ENCODE results near the gene TSC2.
"Not testable (repeated sequence)": the region's sequence is repeated elsewhere in the genome, so short reads cannot be mapped to it uniquely, and the experiment has no call there.

TSC2 gene

DNA sequence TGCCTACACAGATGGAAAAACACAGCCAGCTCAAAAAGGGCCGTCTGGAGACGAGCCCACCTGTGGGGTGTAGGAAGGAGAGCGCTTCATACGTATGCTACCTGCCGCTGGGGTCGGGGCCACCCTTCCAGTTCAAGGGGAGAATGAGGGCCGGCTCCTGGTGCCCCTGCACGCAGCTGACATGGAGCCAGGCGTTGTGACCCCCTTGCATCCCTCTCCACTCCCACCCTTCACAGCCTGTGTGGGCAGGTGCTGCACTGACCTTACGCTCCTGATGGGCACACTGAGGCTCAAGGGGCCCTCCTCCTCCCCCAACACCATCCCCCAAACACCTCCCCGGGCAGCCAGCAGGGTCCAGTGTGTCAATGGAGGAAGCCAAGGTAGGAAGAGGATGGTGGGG, 77.8 kb downstream of the TSC2 start:
- not testable (repeated sequence) for DNase-seq

DNA sequence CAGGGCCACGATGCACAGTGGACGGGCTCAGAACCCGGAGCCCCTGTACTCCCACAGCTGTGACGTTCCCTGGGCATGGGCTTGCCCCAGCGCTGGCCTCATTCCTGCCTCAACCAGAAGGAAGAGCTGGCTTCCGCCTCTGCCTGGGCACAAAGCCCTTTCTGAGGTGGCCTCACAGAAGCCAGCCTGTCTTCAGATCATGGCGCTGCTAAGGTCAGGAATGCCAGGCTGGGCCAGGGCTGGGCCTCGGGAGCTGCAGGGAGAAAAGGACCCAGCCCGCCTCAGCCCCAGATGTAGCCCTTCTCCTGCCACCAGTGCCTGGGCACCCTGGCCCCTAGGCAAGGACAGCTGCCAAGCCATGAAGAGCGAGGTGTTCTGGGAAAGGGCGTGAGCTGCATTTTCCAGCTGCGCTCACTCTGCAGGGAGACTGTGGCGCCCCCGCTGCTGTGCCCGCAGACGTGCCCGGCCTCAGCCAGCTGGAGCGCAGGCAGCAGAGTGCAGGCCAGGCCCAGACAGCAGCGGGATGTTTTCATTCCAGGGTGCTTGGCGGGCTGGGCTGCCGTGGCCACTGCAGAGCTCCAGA, 78.5 kb downstream of the TSC2 start:
- DNase-seq, result not testable (repeated sequence)

DNA sequence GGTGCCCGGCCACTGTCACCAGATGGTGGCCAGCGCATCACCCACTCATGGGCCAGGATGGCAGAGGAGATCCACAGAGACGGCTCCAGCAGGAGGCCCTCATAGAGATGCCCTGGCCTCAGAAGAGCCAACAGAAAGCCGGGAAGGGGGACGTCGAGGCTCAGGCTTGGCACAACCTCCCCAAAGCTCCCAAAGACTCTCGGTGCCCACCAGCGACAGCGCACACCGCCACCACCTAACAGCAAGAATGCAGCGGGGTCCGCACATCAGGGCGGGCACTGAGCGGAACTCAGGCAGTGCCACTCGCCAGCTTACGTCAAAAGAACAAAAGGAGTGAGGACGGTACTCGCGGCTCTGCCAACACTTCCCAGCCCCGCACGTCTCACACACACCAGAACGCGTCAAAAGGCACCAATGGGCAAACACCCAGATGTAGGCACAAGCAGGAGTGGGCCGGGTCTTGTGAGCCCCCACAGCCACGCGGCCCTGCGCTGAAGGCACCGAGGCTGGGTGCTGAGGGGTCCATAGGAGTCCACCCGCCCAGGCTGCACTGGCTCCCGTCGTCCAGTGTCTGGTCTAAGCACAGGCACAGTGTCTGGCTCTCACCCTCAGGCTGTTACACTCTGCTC, 79.3 kb downstream of the TSC2 start:
- DNase-seq, result not testable (repeated sequence)

DNA sequence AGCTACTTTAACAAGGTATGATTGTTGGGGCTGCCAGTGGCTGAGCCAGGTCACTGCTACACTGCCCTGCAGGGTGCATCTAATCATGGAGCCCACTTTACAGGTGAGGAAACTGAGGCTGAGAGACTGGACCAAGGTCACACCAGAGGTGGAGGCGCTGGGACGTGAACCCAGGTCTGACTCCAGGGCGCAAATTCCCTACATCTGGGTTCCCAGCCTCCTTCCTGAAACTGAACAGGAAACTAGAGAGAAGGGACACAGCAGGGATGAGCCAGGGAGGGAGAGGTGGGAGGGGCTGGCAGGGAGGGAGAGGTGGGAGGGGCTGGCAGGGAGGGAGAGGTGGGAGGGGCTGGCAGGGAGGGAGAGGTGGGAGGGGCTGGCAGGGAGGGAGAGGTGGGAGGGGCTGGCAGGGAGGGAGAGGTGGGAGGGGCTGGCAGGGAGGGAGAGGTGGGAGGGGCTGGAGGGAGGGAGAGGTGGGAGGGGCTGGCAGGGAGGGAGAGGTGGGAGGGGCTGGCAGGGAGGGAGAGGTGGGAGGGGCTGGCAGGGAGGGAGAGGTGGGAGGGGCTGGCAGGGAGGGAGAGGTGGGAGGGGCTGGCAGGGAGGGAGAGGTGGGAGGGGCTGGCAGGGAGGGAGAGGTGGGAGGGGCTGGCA, 80.0 kb downstream of the TSC2 start:
- DNase-seq, result peak; percentile 51

DNA sequence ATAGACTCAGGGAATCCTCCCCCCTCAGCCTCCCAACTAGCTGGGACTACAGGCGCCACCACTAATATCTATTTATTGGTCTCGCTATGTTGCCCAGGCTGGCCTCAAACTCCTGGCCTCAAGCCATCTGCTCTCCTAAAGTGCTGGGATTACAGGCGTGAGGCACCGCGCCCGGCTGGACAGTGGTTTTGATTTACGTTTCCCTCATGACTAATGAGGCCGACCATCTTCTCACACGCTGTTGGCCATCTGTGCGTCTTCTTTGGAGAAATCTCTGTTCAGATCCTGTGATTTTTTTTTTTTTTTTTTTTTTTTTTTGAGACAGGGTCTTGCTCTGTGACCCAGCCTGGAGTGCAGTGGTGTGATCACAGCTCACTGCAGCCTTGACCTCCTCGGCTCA, 81.5 kb downstream of the TSC2 start:
- DNase-seq, result not testable (repeated sequence)

DNA sequence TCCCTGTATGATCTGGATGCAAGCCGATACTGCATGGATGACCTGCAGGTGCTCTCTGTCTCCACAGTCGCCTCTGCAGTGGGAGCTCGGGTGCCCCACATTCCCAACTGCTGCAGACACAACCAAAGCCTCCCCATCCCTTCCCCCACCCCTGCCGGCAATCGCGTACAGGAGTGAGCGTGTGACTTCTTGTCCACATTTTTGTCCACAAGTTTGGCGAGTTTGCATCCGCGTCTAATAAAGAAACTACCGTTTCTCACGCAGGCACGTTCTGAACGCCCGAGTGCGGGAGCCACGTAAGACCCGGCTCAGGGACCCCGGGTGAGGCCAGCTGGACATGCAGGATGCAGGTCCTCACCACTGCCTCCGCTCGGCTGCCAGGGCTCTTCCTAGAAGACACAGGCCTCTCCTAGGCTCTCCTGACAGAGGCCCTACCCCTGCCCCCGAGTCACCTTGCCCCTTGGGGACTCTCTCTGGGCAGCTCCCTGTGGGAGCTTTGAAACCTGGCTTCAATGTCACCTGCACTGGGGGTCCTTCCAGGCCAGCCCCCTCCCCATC, 82.2 kb downstream of the TSC2 start:
- DNase-seq, result not testable (repeated sequence)

DNA sequence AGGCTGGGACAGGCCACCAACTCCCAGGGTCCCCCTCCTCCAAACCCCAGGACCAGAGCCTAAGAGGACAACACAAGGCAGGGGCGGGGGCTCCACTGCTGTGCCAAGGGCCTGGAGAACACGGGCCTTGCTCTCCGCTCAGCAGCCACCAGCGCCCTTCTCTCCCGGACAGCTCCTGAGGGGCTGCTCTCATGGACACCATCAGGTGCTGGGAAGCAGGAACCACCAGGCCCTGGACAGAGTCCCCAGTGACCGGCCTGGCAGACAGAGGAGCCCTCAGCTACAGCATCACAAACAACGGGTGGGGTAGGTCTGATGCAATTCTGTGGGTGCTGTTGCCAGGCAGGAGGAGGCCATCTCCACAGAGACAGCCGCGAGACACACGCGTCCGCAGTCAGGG, 86.0 kb downstream of the TSC2 start:
- DNase-seq, result not testable (repeated sequence)

DNA sequence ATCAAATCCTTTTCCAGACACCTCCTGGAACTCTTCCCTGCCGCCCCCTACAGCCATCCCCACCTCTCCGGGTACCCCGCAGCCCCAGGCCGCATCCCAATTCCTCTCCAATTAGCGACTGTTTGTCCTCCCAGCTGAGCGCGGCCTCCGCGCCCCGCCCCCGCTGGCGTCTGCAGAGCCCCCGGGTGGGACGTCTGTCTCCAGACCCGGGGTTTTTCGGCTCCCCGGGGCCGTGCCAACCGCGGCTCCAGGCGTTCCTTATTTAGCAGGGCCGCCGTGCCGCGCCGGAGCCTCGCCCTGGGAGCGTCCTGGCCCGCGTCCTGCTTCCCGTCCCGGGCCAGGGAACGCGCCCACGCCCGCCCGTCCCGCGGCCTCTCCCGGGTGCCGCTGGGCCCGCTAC, 87.3 kb downstream of the TSC2 start:
- not testable (repeated sequence) for DNase-seq

DNA sequence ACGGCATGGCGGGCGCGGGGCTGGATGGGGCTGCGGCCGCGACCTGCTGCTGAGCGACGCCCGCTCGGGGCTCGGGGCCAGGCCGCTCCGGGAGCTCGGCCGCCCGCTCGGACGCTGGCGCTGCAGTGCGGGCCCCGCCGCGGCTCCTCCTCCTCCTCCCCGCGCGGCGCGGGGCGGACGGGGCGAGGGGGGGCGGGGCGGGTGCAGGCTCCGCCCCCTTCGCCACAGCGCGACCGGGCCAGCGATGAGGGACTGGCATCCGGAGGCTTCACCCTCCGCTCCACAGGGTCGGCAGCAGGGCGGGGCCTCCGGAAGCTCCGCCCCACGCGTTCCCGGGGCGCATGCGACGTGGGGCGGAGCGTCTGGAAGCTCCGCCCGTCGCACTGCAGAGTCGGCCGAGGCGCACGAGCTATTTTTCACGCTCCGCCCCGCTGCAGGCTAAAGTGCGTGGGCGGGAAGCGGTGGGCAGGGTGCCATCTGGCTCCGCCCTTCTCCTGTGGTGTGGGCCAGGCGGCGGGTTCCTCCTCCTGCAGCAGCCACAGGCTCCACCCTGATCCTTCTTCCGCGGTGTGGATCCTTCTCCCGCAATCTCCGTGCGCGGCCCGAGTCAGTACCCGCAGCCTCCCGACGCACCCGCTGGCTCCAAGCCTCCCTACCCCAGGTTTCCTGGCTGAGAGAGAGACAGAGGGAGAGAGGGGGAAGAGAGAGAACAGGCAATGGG, 88.1 kb downstream of the TSC2 start, which contains the start of gene PKD1:
TSS of gene PKD1 (minus strand) at position 129 of the 721 bp plus-strand sequence. CDS start 209 bp downstream, outside the sequence.
- peak; percentile 98 for DNase-seq
